Gastroesophageal sphincter (tissue), 3 donors: ENCODE results near the gene ARHGEF7.

Experiments
- POLR2A ChIP-seq, 2 donors: fragments of 450-650 bp; IDR thresholded peaks; one replicate each; pipeline ENCODE4 v1.6.1; 2017; ENCODE audit warnings: antibody characterized with exemption in 2 of 2, mild to moderate bottlenecking in 2 of 2, moderate library complexity in 1 of 2
- POLR2AphosphoS5 ChIP-seq: sonication (generic); formaldehyde crosslinking; IDR thresholded peaks from one replicate; pipeline ENCODE4 v1.6.1; 2017; ENCODE audit warnings: antibody characterized with exemption
- TF ChIP-seq, protein P1 (sequence below), 4 experiments: fragments of 200-600 bp in 2 of 4; fragments of 450-650 bp in 2 of 4; sonication (generic) in 1 of 4; IDR thresholded peaks; one replicate each; pipeline ENCODE4 v1.5.1; 2017 to 2019; ENCODE audit warnings: antibody characterized with exemption in 4 of 4, mild to moderate bottlenecking in 2 of 4, moderate library complexity in 2 of 4

- TF ChIP-seq, protein P1, sequence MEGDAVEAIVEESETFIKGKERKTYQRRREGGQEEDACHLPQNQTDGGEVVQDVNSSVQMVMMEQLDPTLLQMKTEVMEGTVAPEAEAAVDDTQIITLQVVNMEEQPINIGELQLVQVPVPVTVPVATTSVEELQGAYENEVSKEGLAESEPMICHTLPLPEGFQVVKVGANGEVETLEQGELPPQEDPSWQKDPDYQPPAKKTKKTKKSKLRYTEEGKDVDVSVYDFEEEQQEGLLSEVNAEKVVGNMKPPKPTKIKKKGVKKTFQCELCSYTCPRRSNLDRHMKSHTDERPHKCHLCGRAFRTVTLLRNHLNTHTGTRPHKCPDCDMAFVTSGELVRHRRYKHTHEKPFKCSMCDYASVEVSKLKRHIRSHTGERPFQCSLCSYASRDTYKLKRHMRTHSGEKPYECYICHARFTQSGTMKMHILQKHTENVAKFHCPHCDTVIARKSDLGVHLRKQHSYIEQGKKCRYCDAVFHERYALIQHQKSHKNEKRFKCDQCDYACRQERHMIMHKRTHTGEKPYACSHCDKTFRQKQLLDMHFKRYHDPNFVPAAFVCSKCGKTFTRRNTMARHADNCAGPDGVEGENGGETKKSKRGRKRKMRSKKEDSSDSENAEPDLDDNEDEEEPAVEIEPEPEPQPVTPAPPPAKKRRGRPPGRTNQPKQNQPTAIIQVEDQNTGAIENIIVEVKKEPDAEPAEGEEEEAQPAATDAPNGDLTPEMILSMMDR (IDR thresholded peaks at IDR 0.05), result no peak
- no peak for TF ChIP-seq POLR2A (IDR thresholded peaks at IDR 0.05)
- no peak for TF ChIP-seq POLR2AphosphoS5
These were observed 53.0 kb downstream of the ARHGEF7 start for GRCh38 chr13:111168107-111168506.
